GM23338 (cell line): ENCODE measurements around the gene GRM5. TPM values are rescaled to one million over a fixed set of nuclear protein-coding genes. Genes with fewer than 3 reads are reported as not detected.
A peak's percentile ranks its signal among the peaks of the same experiment; 100 is the strongest.

ENCODE experiments used
- ATAC-seq: fragments of 200-7000 bp; cut with Tn5 transposase; 3 replicates; pipeline ENCODE4 v1.9.1; 2020
- DNase-seq: peaks from one replicate; pipeline ENCODE4 v3.0.0-alpha.2; 2015; ENCODE audit warnings: low spot score
- H2AFZ ChIP-seq: fragments of 200-600 bp; sonication (generic); 2 replicates; pipeline ENCODE4 v1.8.0; 2016; ENCODE audit warnings: antibody characterized with exemption, mild to moderate bottlenecking, moderate library complexity
- H3F3A ChIP-seq: fragments of 200-600 bp; sonication (generic); replicated peaks from 2 replicates; pipeline ENCODE4 v1.8.0; 2017; ENCODE audit warnings: antibody characterized with exemption, mixed run types, low read depth
- H3K27ac ChIP-seq: fragments of 200-600 bp; sonication (generic); 2 replicates; pipeline ENCODE4 v1.6.1; 2016; ENCODE audit warnings: low read depth
- H3K27me3 ChIP-seq: fragments of 200-600 bp; sonication (generic); 2 replicates; pipeline ENCODE4 v1.8.0; 2016; ENCODE audit warnings: mild to moderate bottlenecking, mixed run types, moderate library complexity; ENCODE audit not compliant: insufficient read depth
- H3K36me3 ChIP-seq: fragments of 200-600 bp; sonication (generic); 2 replicates; pipeline ENCODE4 v1.8.0; 2016; ENCODE audit warnings: mild to moderate bottlenecking; ENCODE audit not compliant: insufficient read depth
- H3K4me1 ChIP-seq: fragments of 200-600 bp; sonication (generic); 2 replicates; pipeline ENCODE4 v1.8.0; 2016; ENCODE audit warnings: mild to moderate bottlenecking, moderate library complexity; ENCODE audit not compliant: insufficient read depth
- H3K4me2 ChIP-seq: fragments of 200-600 bp; sonication (generic); 2 replicates; pipeline ENCODE4 v1.7.1; 2017; ENCODE audit warnings: mixed run types
- H3K4me3 ChIP-seq: fragments of 200-600 bp; sonication (generic); 2 replicates; pipeline ENCODE4 v1.6.1; 2016; ENCODE audit warnings: mixed run types
- H3K79me2 ChIP-seq: fragments of 200-600 bp; sonication (generic); replicated peaks from 2 replicates; pipeline ENCODE4 v1.8.0; 2017; ENCODE audit warnings: mild to moderate bottlenecking; ENCODE audit not compliant: insufficient read depth
- H3K9me2 ChIP-seq: fragments of 200-600 bp; sonication (generic); 2 replicates; pipeline ENCODE4 v1.8.0; 2017; ENCODE audit not compliant: insufficient read depth
- H4K20me1 ChIP-seq: fragments of 200-600 bp; sonication (generic); replicated peaks from 2 replicates; pipeline ENCODE4 v1.8.0; 2017; ENCODE audit warnings: mild to moderate bottlenecking; ENCODE audit not compliant: insufficient read depth
- H3K27ac Mint-ChIP-seq: 2 replicates; pipeline ENCODE4 v1.8.0; 2020; ENCODE audit warnings: inconsistent platforms, mild to moderate bottlenecking, moderate library complexity, mixed read lengths
- H3K27me3 Mint-ChIP-seq: 3 replicates; pipeline ENCODE4 v1.8.0; 2022; ENCODE audit warnings: low read depth, mild to moderate bottlenecking, moderate library complexity, mixed read lengths, inconsistent platforms; ENCODE audit not compliant: insufficient read depth, poor library complexity
- H3K36me3 Mint-ChIP-seq: 3 replicates; pipeline ENCODE4 v1.8.0; 2021; ENCODE audit warnings: low read depth, mild to moderate bottlenecking, inconsistent platforms, moderate library complexity, mixed read lengths
- H3K4me1 Mint-ChIP-seq: 3 replicates; pipeline ENCODE4 v1.8.0; 2020; ENCODE audit warnings: mild to moderate bottlenecking, inconsistent platforms, mixed read lengths
- H3K4me3 Mint-ChIP-seq: 3 replicates; pipeline ENCODE4 v1.8.0; 2021; ENCODE audit warnings: moderate library complexity, mild to moderate bottlenecking, inconsistent platforms, mixed read lengths
- H3K9me3 Mint-ChIP-seq: 3 replicates; pipeline ENCODE4 v1.8.0; 2020; ENCODE audit warnings: moderate library complexity, mild to moderate bottlenecking, inconsistent platforms, mixed read lengths
- JUNB ChIP-seq: IDR thresholded peaks from one replicate; pipeline ENCODE4 v1.6.1; 2016; ENCODE audit warnings: antibody characterized with exemption; ENCODE audit not compliant: unreplicated experiment
- NANOG ChIP-seq: IDR thresholded peaks from 2 replicates; pipeline ENCODE4 v1.6.1; 2016; ENCODE audit warnings: antibody characterized with exemption, borderline replicate concordance
- POLR2AphosphoS5 ChIP-seq: IDR thresholded peaks from 2 replicates; pipeline ENCODE4 v1.6.1; 2016; ENCODE audit warnings: antibody characterized with exemption, low read depth
- STAT1 ChIP-seq: IDR thresholded peaks from one replicate; pipeline ENCODE4 v1.6.1; 2016; ENCODE audit warnings: antibody characterized with exemption; ENCODE audit not compliant: unreplicated experiment
- ZNF114 ChIP-seq: fragments of 250-450 bp; sonication (Bioruptor Pico); IDR thresholded peaks from 2 replicates; pipeline ENCODE4 v1.5.0; 2020; ENCODE audit warnings: mild to moderate bottlenecking, moderate library complexity
- polyA plus RNA-seq: library from polyadenylated mRNA; unstranded; fragments of >200 nt; fragmentation: Nextera tagmentation; extraction: Ambion mirVana; gene quantifications from 2 replicates; pipeline ENCODE4 v1.2.1, GENCODE V29; 2016
- total RNA-seq: library from RNA; depleted of rRNA; stranded (reverse); fragments of >200 nt; shearing (Covaris generic); gene quantifications from 2 replicates; pipeline ENCODE4 v1.2.3, GENCODE V29; 2014
- TF ChIP-seq, protein P1 (sequence below): IDR thresholded peaks from 2 replicates; pipeline ENCODE4 v1.6.1; 2016; ENCODE audit warnings: antibody characterized with exemption

The GRM5 gene
- total and polyA plus RNA-seq, 2 experiments from 2014 or later, result 0.23 to 0.45 TPM

DNA sequence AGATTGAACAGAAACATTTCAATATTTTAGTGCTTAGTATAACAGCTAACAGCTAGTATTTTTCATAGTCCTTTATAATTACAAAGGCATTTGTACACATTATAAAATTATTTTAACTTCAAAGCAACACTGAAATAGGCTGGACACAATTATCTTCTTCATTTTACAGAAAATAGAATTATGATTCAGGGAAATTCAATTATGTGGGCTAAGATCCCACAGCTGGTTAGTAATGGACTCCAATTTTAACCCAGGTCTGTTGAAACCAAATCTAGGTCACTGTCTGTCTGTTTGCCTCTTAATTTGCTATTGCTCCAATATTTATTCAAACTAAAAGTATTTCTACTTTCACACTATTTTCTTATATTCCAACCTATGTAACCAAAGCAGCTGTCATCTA lies 574.1 kb downstream of the GRM5 start:
- H3K4me1 Mint-ChIP-seq, result peaks cover 12% of the 10 kb centered on the region
- Histone ChIP-seq H2AFZ (no peak overlapping the region), H3K4me1 (0 out of 2 replicates have a peak, but pooled peaks cover 9% of the 10 kb centered on the region), H3K27ac (no peak overlapping the region), H3K79me2 (no peaks in the 10 kb centered on the region), H3K4me2 (no peak overlapping the region), H3F3A (no peaks in the 10 kb centered on the region), H3K9me2 (peaks cover 3% of the 10 kb centered on the region), H4K20me1 (no peaks in the 10 kb centered on the region), H3K36me3 (no peaks in the 10 kb centered on the region), H3K27me3 (no peaks in the 10 kb centered on the region), H3K4me3 (no peak overlapping the region)
- H3K4me3 Mint-ChIP-seq, result no peak overlapping the region
- peak overlapping the region; percentile 79; the same call in 1 of the 2 replicates for H3K27ac Mint-ChIP-seq
- TF ChIP-seq NANOG, result no peak
- TF ChIP-seq, protein P1, sequence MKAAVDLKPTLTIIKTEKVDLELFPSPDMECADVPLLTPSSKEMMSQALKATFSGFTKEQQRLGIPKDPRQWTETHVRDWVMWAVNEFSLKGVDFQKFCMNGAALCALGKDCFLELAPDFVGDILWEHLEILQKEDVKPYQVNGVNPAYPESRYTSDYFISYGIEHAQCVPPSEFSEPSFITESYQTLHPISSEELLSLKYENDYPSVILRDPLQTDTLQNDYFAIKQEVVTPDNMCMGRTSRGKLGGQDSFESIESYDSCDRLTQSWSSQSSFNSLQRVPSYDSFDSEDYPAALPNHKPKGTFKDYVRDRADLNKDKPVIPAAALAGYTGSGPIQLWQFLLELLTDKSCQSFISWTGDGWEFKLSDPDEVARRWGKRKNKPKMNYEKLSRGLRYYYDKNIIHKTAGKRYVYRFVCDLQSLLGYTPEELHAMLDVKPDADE, result no peak
- no peaks in the 10 kb centered on the region for H3K36me3 Mint-ChIP-seq
- H3K27me3 Mint-ChIP-seq, result no peaks in the 10 kb centered on the region
- no peak for DNase-seq
- ATAC-seq, result no peak
- no peaks in the 10 kb centered on the region for H3K9me3 Mint-ChIP-seq

DNA sequence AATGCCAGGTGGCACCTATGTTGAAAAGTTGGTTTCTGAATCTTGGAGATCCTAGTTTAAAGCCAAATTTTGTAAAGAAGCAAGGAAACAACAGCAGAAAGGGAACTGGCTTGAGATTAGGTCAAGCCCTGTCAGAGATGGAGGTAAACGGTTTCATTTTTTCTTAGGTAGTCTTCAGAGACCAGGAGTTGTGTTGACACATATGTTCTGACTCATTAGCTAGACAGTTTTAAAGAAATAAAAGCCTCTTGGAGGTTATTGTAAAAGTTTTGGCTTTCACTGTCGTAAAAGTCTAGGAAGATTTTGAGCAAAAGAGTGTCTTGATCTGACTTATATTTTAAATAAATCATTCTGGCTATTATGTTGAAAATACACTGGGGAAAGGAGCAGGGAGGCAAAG lies 576.8 kb downstream of the GRM5 start:
- H3F3A ChIP-seq, result no peaks in the 10 kb centered on the region
- no peaks in the 10 kb centered on the region for H3K36me3 ChIP-seq
- H3K4me3 ChIP-seq, result no peak overlapping the region
- H3K4me1 ChIP-seq, result peaks cover under 1% of the 10 kb centered on the region; the same call in 1 of the 2 replicates
- no peak for DNase-seq
- H3K36me3 Mint-ChIP-seq, result no peaks in the 10 kb centered on the region
- H3K27ac ChIP-seq, result no peak overlapping the region
- H3K4me3 Mint-ChIP-seq, result no peak overlapping the region
- peaks cover 3% of the 10 kb centered on the region for H3K27me3 Mint-ChIP-seq
- no peaks in the 10 kb centered on the region for H3K79me2 ChIP-seq
- no peak for ATAC-seq
- H3K9me2 ChIP-seq, result peaks cover 3% of the 10 kb centered on the region
- no peak for TF ChIP-seq STAT1
- TF ChIP-seq NANOG, result no peak
- H3K9me3 Mint-ChIP-seq, result no peaks in the 10 kb centered on the region
- H2AFZ ChIP-seq, result no peak overlapping the region
- H3K4me2 ChIP-seq, result no peak overlapping the region
- no peak overlapping the region for H3K27ac Mint-ChIP-seq
- H4K20me1 ChIP-seq, result no peaks in the 10 kb centered on the region
- H3K4me1 Mint-ChIP-seq, result peaks cover 10% of the 10 kb centered on the region
- H3K27me3 ChIP-seq, result no peaks in the 10 kb centered on the region

DNA sequence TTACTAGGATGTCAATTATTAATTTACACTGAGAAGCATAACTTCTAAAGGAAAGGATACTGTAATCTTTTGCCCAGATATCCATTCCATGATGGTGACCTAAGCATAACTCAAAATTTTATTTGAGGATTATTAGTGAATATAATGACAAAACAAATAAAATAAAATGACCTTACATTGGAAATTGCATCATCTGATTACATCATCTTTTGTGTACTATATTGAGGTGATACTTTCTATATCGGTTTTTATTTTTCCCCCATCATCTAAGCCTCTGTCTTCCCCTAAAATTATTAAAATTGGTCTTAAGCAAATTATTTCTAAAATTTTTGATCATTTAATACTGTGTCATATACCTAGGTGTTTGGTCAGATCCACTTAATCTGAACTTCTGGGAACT lies 578.1 kb downstream of the GRM5 start:
- H3K27ac Mint-ChIP-seq, result no peak overlapping the region
- H3K27me3 ChIP-seq, result no peaks in the 10 kb centered on the region
- H3K4me3 Mint-ChIP-seq, result no peak overlapping the region
- no peaks in the 10 kb centered on the region for H4K20me1 ChIP-seq
- DNase-seq, result no peak
- peaks cover 3% of the 10 kb centered on the region for H3K27me3 Mint-ChIP-seq
- H2AFZ ChIP-seq, result no peak overlapping the region
- H3K9me2 ChIP-seq, result peaks cover 3% of the 10 kb centered on the region
- no peaks in the 10 kb centered on the region for H3K36me3 Mint-ChIP-seq
- H3K9me3 Mint-ChIP-seq, result no peaks in the 10 kb centered on the region
- no peak overlapping the region for H3K27ac ChIP-seq
- no peaks in the 10 kb centered on the region; the same call in 1 of the 2 replicates for H3K4me1 ChIP-seq
- H3F3A ChIP-seq, result no peaks in the 10 kb centered on the region
- H3K36me3 ChIP-seq, result no peaks in the 10 kb centered on the region
- no peak for TF ChIP-seq ZNF114 (CRISPR knock-in tag)
- no peak for TF ChIP-seq POLR2AphosphoS5
- TF ChIP-seq JUNB, result no peak
- no peak for ATAC-seq
- H3K4me1 Mint-ChIP-seq, result peaks cover 7% of the 10 kb centered on the region
- no peak overlapping the region for H3K4me3 ChIP-seq
- no peak overlapping the region for H3K4me2 ChIP-seq
- H3K79me2 ChIP-seq, result no peaks in the 10 kb centered on the region
